ENCODE results near the gene FHIT. TPM values are rescaled to one million over a fixed set of nuclear protein-coding genes. Genes with fewer than 3 reads are reported as not detected.

FHIT gene
- total RNA-seq, 2 donors from 2014 or later, result 6.8 to 12.3 TPM

DNA sequence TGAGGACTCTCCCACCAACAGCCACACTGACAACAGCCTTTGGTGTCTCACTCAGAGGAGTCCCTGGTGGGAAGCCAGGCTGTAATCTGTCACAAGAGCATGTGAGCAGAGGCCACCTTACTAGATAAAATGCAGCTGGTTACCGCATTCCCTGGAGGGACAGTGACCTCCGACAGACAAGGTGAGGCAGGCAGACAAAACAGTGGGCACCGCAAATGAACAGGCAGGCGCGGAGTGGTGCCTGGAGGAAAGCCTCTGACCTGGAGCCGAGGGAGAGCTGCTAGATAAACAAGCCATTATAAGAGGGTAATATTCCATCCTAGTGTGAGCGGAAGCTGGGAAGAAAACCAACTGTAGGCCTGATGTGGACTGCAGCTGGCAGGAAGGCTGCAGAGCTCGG, 736.4 kb downstream of the FHIT start:
- H3K4me1 ChIP-seq (ENCODE audit: control insufficient read depth, insufficient read depth, low read length), result no peaks in the 10 kb centered on the region
- Mint-ChIP-seq H3K27ac (no peak overlapping the region), H3K4me1 (peaks cover 1% of the 10 kb centered on the region), H3K4me3 (no peak overlapping the region), H3K9me3 (peaks cover 11% of the 10 kb centered on the region), H3K36me3 (ENCODE audit: low read depth) (no peaks in the 10 kb centered on the region), H3K27me3 (ENCODE audit: insufficient read depth) (no peaks in the 10 kb centered on the region)
- no peak overlapping the region for H3K27ac ChIP-seq (ENCODE audit: low read depth, low read length)
- DNase-seq, result no peak
- WGBS, 2 experiments (ENCODE audit: insufficient coverage in 1 of 2, insufficient read length in 1 of 2), result 93 to 95% methylated on average over 7 to 8 of the region's 8 CpGs
- peaks cover 6% of the 10 kb centered on the region for H3K9me3 ChIP-seq (ENCODE audit: control insufficient read depth, low read length)
- no peak overlapping the region for H3K9ac ChIP-seq (ENCODE audit: extremely low read depth, low read length, poor library complexity, severe bottlenecking)
- H3K36me3 ChIP-seq (ENCODE audit: control insufficient read depth, insufficient read depth, low read length), result no peaks in the 10 kb centered on the region
- H3K4me3 ChIP-seq (ENCODE audit: low read length), result no peak overlapping the region
- TF ChIP-seq, protein P1, sequence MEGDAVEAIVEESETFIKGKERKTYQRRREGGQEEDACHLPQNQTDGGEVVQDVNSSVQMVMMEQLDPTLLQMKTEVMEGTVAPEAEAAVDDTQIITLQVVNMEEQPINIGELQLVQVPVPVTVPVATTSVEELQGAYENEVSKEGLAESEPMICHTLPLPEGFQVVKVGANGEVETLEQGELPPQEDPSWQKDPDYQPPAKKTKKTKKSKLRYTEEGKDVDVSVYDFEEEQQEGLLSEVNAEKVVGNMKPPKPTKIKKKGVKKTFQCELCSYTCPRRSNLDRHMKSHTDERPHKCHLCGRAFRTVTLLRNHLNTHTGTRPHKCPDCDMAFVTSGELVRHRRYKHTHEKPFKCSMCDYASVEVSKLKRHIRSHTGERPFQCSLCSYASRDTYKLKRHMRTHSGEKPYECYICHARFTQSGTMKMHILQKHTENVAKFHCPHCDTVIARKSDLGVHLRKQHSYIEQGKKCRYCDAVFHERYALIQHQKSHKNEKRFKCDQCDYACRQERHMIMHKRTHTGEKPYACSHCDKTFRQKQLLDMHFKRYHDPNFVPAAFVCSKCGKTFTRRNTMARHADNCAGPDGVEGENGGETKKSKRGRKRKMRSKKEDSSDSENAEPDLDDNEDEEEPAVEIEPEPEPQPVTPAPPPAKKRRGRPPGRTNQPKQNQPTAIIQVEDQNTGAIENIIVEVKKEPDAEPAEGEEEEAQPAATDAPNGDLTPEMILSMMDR (conservative IDR thresholded peaks at IDR 0.05), result no peak
- H3K27me3 ChIP-seq (ENCODE audit: control insufficient read depth, insufficient read depth, low read length, poor library complexity, severe bottlenecking), result no peaks in the 10 kb centered on the region

DNA sequence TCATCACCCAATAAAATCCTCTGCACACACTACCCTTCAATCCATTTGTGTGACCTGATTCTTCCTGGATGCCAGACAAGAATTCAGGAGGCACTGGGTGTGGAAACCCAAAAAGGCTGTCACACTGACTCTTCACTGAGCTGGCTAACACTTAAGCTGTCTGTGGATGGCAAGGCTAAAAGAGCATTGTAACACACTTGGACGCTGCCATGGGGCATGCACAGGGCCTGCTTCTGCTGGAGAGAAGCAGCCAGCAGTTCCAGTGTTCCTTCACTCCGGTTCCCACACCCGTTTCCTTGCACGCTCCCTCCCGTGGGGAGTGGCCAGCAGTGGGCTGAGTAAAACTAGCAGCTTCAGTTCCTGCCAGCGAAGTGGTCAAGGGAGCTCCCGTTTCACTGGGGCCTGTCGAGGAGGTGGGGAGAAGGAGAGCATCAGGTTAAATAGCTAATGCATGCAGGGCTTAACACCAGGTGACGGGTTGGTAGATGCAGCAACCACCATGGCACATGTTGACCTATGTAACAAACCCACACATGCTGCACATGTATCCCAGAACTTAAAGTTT, 737.1 kb downstream of the FHIT start:
- 93 to 94% methylated on average over 3 to 9 of the region's 9 CpGs for WGBS, 2 experiments (ENCODE audit: insufficient coverage in 1 of 2, insufficient read length in 1 of 2)
- Histone ChIP-seq H3K27ac (ENCODE audit: low read depth, low read length) (no peak overlapping the region), H3K27me3 (ENCODE audit: control insufficient read depth, insufficient read depth, low read length, poor library complexity, severe bottlenecking) (no peaks in the 10 kb centered on the region), H3K4me3 (ENCODE audit: low read length) (no peak overlapping the region), H3K9ac (ENCODE audit: extremely low read depth, low read length, poor library complexity, severe bottlenecking) (no peak overlapping the region), H3K9me3 (ENCODE audit: control insufficient read depth, low read length) (peaks cover 6% of the 10 kb centered on the region), H3K36me3 (ENCODE audit: control insufficient read depth, insufficient read depth, low read length) (no peaks in the 10 kb centered on the region), H3K4me1 (ENCODE audit: control insufficient read depth, insufficient read depth, low read length) (no peaks in the 10 kb centered on the region)
- Mint-ChIP-seq H3K27ac (no peak overlapping the region), H3K9me3 (peaks cover 11% of the 10 kb centered on the region), H3K4me1 (peaks cover 1% of the 10 kb centered on the region), H3K27me3 (ENCODE audit: insufficient read depth) (no peaks in the 10 kb centered on the region), H3K36me3 (ENCODE audit: low read depth) (no peaks in the 10 kb centered on the region), H3K4me3 (no peak overlapping the region)
- TF ChIP-seq, protein P1 (conservative IDR thresholded peaks at IDR 0.05), result no peak
- DNase-seq, result no peak

DNA sequence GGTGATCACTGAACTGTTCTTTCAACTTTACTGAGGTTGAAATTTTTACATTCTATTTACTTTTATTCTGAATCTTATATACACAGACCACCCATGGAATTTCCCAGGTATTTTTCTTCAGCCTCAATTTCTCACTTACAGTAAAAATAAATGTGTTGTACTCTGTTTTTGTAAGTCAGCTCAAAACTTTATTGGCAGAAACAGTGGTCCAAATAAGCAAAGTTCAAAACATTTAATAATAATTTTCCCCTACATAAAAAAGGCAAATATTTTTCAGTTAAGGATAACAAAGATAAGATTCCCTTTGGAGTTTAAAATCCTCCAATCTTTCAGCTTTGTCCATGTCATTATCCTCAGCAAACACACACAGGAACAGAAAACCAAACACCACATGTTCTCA, 738.0 kb downstream of the FHIT start:
- TF ChIP-seq, protein P1 (conservative IDR thresholded peaks at IDR 0.05), result no peak
- H3K27ac Mint-ChIP-seq, result no peak overlapping the region
- no peak overlapping the region for H3K4me3 Mint-ChIP-seq
- Histone ChIP-seq H3K4me1 (ENCODE audit: control insufficient read depth, insufficient read depth, low read length) (no peaks in the 10 kb centered on the region), H3K27me3 (ENCODE audit: control insufficient read depth, insufficient read depth, low read length, poor library complexity, severe bottlenecking) (no peaks in the 10 kb centered on the region), H3K36me3 (ENCODE audit: control insufficient read depth, insufficient read depth, low read length) (no peaks in the 10 kb centered on the region), H3K9me3 (ENCODE audit: control insufficient read depth, low read length) (peaks cover 6% of the 10 kb centered on the region), H3K4me3 (ENCODE audit: low read length) (no peak overlapping the region), H3K9ac (ENCODE audit: extremely low read depth, low read length, poor library complexity, severe bottlenecking) (no peak overlapping the region), H3K27ac (ENCODE audit: low read depth, low read length) (no peak overlapping the region)
- peaks cover 11% of the 10 kb centered on the region for H3K9me3 Mint-ChIP-seq
- H3K36me3 Mint-ChIP-seq (ENCODE audit: low read depth), result no peaks in the 10 kb centered on the region
- H3K4me1 Mint-ChIP-seq, result peaks cover 1% of the 10 kb centered on the region
- H3K27me3 Mint-ChIP-seq (ENCODE audit: insufficient read depth), result no peaks in the 10 kb centered on the region
- DNase-seq, result no peak
